NCI-H345 treated with DMSO at 0.1 percent for 48 hours (cell line): Measurements from ENCODE around the gene MRPS31.
"Not testable (repeated sequence)": the region's sequence is repeated elsewhere in the genome, so short reads cannot be mapped to it uniquely, and the experiment has no call there.

Experiments used
- DNase-seq: peaks from one replicate; lab custom pipeline; 2025; ENCODE audit not compliant: unreplicated experiment; lab: John Stamatoyannopoulos, UW

MRPS31 gene

DNA sequence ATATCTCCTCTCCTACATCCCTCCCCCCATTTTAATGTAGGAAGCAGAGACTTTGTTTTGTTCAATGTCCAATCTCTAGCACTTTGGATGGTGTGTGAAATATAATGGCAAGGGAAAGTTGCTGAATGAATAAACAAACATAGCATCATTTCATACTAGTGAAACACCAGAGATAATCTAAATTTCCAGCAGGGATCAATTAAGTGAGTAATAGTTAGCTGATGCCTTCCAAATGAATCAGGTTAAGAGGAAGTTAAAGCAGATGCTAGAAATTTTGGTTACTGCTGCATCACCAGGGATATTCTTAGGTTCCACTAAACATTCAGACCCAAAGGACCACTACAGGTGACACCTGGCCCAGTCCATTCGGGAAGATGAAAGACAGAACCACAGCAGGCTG, 8.1 kb downstream of the MRPS31 start:
- DNase-seq, result no peak

DNA sequence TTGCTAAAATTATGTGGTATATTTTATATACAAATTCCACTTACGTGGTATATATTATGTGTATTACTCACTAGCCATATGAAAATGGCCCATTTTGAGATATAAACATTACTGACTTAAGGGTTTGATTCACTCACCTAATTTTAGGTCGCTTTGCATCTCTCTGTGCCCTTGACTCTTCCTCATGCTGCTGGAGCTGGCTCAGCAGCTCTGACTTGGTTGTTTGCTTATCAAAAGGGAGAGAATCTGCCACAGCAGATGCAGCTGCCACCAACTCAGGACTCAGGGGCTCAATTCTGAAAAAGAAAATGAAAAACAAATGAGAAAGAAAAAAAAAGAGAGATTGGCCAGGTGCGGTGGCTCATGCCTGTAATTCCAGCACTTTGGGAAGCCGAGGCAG, 12.2 kb downstream of the MRPS31 start:
- no peak for DNase-seq

DNA sequence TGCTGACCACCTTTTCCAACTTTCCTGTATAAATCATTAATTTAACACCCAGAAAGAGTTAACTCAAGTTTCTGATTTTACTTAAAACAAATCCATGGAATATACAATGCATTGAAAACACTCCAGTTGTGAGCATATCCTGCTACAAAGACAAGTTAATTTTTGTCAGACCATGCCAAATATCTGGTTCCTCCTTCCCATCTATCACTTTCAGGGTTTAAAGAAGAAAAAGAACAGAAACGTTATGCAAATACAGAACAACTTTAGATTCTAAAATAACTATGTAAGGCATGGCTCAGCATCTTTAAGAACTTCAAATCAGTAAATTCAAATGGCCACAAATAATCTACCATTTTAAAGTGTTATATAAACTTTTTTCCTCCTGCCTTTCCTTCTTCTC, 14.9 kb downstream of the MRPS31 start:
- DNase-seq, result no peak

DNA sequence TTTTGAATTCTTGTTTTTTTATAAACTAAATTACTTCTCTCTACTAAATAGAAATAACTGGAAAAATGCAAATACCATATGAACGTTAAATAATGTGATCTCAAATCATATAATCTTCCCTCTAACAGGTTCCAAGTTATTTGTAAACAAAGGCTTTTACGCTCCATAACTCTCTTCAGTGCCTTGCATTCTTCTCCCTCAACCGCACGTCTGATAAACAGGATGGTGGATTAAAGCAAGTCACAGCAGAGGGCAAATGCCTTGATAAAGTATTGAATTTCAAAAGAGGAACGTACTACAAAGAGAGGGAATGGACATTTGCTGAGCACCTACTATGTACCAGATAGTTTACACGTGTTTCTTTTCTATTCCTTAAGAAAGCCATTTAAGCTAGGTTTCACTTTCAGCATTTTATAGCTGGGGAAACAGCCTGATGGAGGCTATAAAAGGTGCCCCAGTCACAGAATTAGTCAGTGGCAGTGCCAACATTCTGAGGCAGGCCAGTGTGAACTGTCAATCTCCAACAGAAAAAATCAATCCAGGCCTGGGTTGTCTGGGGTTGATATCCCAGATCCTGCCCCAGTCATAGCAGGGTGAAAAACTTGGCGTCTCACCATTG, 15.8 kb downstream of the MRPS31 start:
- no peak for DNase-seq

DNA sequence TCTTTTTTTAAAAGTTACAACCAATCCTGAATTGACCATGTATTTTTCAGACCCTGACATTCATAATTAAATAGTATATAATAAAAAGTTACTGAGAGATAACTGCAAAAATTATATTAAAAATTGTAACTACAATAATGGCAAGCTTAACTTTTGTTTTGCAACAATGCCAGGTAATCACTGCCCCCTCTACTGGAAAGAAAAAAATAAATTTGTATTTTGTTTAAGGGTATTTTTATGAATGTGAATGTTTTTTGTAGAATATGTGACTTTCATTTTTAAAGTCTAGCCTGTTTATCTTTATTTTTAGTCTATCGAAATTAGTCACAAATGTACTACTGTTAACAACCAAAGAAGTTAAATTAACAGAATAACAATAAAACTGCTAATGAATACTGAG, 21.7 kb downstream of the MRPS31 start:
- no peak for DNase-seq

DNA sequence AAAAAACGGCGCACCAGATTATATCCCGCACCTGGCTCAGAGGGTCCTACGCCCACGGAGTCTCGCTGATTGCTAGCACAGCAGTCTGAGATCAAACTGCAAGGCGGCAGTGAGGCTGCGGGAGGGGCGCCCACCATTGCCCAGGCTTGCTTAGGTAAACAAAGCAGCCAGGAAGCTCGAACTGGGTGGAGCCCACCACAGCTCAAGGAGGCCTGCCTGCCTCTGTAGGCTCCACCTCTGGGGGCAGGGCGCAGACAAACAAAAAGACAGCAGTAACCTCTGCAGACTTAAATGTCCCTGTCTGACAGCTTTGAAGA, 35.8 kb downstream of the MRPS31 start:
- not testable (repeated sequence) for DNase-seq

DNA sequence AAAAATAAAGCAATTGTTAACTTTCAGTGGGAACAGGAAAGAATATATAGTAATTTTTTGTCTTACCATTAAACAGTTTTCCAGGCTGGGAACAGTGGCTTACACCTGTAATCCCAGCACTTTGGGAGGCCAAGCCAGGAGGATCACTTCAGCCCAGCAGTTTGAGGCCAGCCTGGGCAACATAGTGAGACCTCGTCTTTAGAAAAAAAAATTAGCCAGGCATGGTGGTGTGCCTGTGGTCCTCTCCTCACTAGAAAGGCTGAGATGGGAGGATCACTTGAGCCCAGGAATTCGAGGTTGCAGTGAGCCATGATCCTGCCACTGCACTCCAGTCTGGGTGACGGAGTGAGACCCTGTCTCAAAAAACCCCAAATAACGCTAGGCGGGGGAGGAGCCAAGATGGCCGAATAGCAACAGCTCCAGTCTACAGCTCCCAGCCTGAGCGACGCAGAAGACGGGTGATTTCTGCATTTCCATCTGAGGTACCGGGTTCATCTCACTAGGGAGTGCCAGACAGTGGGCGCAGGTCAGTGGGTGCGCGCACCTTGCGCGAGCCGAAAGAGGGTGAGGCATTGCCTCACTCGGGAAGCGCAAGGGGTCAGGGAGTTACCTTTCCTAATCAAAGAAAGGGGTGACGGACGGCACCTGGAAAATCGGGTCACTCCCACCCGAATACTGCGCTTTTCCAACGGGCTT, 36.3 kb downstream of the MRPS31 start:
- DNase-seq, result not testable (repeated sequence)

DNA sequence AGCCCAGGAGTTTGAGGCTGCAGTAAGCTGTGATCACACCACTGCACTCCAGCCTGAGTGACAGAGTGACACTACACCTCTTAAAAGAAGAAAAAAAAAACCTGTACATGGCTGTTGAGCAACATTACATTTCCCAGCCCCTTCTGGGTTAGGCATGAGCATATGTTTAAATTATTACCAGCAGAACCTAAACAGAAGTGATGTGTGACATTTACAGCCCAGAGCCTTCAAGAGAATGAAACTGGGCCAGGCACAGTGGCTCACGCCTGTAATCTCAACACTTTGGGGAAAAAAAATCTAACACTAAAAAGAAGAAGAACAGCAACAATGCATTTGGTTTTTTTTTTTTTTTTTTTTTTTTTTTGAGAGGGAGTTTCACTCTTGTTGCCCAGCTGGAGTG, 38.3 kb downstream of the MRPS31 start:
- DNase-seq, result no peak

DNA sequence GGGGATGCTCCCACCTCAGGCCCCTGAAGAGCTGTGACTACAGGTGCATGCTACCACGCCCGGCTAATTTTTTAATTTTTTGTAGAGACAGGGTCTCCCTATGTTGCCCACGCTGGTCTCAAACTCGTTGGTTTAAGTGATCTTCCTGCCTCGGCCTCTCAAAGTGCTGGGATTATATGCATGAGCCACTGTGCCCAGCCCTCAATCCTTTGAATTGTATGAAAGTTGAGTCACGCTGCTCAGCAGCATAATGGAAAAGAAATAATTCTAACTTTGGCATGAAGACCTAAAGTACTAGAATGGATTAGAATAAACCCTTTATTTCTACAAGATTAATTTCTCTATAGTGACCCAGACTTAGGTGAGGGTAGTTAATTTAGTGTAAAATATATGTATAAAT, 42.4 kb downstream of the MRPS31 start:
- no peak for DNase-seq

DNA sequence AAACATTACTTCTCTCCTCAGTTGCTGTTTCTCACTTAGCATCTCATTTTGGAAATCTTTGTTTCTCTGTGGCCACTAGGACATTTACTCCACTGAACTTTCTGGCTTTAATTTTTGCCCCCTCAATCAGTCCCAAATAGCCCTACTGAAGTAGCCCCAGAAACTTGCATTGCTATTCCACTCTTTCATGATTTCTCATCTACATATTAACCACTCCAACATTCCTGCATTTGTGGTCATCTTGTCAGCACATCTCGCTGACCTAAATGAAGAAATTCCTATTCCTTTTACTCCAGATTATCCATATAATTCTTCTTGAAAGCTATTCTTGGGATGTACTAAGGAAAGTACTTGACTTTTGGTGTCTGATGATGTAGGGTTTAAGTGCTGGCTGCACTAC, 56.6 kb downstream of the MRPS31 start:
- DNase-seq, result not testable (repeated sequence)

DNA sequence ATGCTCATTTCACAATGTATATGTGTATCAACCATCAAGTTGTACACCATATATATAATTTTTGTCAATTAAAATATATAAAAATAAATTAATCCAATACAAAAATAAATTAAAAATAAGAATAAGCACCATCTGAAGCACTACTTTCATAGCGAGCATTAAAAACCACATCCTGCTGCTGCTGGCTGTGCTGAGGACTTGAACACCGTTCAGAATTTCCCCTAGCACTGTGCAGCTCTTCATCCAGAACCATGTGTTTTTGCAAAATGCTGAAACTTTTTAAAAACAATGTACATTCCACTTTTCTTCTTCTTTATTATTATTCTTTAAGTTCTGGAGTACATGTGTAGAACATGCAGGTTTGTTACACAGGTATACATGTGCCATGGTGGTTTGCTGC, 64.6 kb downstream of the MRPS31 start:
- DNase-seq, result no peak

DNA sequence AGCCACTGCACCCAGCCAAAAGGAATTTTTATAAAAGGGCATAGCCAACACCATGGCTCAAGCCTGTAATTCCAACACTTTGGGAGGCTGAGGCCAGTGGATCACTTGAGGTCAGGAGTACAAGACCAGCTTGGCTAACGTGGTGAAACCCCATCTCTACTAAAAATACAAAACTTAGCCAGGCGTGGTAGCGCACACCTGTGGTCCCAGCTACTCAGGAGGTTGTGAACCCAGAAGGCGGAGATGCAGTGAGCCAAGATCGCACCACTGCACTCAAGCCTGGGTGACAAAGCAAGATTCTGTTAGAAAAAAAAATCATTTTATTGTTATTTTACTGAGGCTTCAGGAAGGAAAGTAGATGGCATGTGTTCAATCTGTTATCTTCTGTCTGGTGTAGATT, 73.3 kb downstream of the MRPS31 start:
- no peak for DNase-seq

DNA sequence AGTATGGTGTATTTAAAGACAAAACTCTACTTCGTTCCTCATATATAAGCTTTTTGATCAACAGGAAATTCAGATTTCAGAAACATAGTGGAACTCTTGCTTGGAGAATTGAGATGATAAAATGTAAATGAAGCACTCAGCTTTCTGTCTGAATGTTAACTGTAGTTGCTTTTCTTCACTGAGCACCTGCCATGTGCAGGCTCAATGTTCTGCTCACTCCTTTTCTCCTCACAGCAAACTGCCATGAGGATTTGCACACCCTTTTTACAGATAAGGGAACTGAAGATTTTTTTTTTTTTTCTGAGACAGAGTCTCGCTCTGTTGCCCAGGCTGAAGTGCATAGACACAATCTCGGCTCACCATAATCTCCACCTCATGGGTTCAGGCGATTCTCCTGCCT, 76.6 kb downstream of the MRPS31 start:
- DNase-seq, result no peak

DNA sequence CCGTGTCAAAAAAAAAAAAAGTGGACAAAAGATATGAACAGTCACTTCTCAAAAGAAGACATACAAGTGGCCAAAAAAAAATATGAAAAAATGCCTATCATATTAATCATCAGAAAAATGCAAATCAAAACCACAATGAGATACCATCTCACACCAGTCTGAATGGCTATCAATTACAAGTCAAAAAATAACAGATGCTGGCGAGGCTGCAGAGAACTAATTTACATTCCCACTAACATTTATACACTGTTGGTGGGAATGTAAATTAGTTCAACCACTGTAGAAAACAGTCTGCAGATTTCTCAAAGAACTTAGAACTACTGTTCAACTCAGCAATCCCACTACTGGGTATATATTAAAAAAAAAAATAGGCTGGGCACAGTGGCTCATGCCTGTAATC, 78.0 kb downstream of the MRPS31 start:
- no peak for DNase-seq

DNA sequence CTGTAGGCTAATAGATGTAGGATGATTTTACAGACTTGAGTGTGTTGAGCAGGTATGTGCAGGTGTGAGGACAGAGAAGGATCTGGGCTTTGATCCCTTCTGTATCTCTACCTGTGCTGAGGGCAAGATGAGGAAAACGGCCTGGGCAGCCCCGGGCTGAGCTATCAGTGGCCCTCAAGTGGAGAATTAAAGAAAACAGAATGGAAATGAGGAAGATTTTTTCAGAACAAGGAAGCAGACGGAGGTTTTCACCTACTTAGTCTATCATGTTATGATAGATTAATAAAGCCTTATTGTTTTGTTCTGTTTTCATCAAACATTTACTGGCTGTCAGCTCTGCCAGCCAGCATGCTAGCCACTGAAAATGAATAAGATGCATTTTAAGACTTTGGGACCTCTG, 82.2 kb downstream of the MRPS31 start:
- DNase-seq, result no peak

DNA sequence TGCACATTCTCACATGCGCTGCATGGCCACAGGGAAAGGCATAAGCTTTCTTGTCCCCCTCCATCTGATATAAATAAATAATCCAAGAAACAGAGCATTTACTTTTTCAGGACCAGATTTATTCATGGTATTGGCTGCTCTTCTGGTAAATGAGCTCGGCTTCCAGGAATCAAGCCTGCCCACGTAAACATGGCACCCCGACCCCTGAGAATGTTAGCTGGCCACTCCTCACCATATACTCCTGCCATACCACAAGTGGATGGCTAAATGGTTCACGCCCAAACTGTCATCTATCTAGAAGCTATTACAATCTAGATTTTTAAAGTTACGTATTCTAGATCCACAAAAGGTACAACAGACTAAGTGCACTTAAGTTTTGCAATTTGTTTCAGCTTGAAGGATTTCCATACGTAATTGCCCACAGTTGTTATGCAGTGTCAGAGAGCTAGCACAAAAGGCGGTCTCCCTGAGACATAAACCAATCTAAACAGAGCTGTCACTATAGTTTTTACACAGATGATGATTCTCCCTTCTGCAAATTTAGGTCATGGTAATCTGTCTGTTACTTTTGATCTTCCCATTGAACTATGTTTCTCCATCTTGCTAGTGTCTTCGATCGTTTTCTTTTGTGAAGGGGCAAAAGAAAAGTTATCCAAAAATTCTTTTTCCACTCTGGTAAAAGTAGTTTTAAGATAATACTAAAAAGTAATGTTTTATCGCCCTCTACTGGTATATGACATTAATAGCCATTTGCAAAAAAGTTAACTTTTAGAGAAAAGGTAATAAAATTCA, 88.3 kb downstream of the MRPS31 start:
- peak; percentile 15 for DNase-seq

DNA sequence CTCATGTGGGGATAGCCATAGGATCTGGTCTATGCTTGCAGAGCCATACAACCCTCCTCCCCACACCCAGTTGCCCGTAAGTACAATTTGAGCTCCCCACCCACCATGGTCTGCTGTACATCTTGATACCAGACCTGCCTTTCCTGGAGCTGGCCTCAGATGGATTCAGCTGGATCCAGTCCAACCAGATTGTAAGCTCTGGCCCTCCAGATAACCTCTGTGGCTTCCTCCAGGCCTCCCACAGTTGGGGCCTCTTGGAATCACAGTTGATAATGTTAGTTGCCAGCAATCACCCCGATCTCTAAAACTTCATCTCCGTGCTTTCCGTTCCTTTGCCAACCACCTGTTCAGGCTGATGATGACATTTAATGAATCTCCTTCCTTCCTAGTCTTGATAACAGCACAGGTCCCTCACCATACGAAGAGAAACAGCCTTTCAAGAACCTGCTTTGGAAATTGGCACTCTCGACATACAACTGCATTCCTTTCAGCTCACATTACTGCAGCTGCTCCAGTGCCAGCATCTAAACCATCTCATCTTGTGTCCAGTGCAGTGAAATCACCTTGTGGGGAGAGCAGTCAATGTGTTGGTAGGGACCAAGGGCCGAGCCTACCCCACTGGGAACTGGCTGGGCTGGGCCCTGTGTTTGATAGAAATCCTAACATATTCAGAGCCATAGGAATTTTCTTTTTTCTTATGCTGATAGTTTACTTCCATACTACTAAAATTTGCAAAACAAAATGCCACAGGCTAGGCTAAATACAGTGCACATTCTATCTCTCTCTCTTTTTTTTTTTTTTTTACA, 89.4 kb downstream of the MRPS31 start:
- no peak for DNase-seq

DNA sequence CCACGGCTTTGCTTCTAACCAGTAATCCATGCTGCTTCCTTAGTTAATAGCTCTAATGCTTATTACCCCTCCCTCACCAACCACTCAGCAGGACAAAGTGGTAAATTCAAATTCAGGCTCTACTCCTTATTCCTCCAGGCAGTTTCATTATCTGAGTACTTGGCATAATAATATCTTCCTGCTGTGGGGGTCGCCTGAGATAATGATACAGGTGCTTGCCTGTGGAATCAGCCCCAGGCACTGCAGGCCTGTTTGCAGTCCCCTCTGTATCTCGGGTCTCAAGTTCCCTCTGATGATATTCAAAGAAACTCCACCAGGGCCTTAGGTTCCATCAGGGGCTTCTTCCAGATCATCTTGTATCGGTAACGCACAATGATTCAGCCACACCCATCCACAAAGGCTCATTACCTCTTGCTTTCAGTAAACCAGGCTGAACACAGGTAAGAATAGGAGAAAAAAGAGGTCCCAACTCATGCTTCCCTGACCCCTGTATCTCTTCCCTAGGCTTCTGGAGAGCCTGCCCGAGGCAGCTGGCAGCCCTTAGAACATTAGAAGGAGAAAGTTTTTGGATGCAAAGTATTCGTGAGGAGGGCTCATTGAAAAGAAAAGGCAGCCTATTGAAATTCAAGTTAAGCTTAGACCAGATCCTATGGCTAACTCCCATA, 90.2 kb downstream of the MRPS31 start:
- DNase-seq, result no peak

DNA sequence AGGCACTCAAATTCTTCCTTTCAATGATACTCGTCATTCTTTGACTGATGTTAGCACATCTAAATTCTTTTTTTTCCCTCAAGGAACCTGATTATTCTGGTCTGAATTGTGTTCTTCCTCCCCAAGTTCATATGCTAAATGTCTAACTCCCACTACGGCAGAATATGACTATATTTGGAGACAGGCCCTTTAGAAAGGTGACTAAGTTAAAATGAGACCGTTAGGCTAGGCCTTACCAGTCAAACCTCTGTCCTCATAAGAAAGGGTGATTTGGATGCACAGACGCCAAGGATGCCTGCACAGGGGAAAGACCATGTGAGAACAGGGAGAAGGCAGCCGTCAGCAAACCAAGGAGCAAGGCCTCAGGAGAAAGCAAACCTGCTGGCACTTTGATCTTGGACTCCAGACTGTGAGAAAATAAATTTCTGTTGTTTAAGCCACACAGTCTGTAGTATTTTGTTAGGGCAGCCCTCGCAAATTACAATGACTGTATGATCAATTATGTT, 91.5 kb downstream of the MRPS31 start:
- DNase-seq, result no peak
